GM13977 (cell line): ENCODE data around the gene ITCH.
"Not testable (repeated sequence)": the region's sequence is repeated elsewhere in the genome, so short reads cannot be mapped to it uniquely, and the experiment has no call there.

Experiments used
- DNase-seq: peaks from one replicate; pipeline ENCODE4 v3.0.0; 2012; ENCODE audit warnings: low spot score
- in situ Hi-C: fragments of 300-500 bp; cut with MboI; formaldehyde crosslinking; loops from one replicate; pipeline ENCODE4 v1.12.0; 2022; ENCODE audit warnings: low sequenced_read_pairs, low pct_unique_long_range_greater_than_20kb, mixed read lengths, inconsistent platforms; ENCODE audit not compliant: unreplicated experiment
- TF ChIP-seq, protein P1 (sequence below): IDR thresholded peaks from 2 replicates; pipeline ENCODE4 v1.5.1; 2012; ENCODE audit warnings: mild to moderate bottlenecking, control low read depth; ENCODE audit not compliant: insufficient read depth; ENCODE audit errors: extremely low read depth, missing control alignments

The ITCH gene

DNA sequence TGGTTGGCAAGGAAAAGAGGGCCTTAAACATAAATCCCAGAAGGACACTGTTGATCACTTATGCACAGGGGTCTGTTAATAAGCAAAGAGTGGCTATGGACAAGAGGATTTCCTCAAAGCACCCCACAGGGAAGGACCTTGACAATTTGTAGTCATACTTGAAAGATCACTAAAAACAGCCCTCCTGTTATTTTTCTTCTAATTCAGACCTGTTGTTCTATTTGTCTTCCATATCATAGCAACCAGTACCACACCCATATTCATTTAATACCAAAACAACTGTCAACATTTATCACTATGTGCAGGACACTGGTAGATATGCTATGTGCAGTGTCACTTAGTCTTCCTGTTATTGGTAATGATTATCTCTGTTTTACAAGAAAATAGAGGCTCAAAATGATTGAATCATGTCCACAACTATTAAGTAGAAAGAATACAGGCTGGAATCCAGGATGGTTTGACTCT lies 149.9 kb downstream of the ITCH start:
- in situ Hi-C loops: loop anchor here (10.0 kb wide), 1 partner anchor 198 kb away; no protein-coding TSS in a partner anchor
- TF ChIP-seq, protein P1, sequence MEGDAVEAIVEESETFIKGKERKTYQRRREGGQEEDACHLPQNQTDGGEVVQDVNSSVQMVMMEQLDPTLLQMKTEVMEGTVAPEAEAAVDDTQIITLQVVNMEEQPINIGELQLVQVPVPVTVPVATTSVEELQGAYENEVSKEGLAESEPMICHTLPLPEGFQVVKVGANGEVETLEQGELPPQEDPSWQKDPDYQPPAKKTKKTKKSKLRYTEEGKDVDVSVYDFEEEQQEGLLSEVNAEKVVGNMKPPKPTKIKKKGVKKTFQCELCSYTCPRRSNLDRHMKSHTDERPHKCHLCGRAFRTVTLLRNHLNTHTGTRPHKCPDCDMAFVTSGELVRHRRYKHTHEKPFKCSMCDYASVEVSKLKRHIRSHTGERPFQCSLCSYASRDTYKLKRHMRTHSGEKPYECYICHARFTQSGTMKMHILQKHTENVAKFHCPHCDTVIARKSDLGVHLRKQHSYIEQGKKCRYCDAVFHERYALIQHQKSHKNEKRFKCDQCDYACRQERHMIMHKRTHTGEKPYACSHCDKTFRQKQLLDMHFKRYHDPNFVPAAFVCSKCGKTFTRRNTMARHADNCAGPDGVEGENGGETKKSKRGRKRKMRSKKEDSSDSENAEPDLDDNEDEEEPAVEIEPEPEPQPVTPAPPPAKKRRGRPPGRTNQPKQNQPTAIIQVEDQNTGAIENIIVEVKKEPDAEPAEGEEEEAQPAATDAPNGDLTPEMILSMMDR: no peak
- no peak for DNase-seq

DNA sequence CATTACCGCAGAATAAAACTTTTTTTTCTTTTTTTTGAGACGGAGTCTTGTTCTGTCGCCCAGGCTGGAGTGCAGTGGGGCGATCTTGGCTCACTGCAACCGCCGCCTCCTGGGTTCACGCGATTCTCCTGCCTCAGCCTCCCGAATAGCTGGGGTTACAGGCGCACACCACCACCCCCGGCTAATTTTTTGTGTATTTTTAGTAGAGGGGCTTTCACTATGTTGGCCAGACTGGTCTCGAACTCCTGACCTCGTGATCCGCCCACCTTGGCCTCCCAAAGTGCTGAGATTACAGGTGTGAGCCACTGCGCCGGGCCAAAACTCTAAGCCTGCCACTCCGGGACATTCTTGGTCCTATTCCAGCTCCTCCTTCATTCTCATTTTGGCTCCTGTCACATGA lies 151.0 kb downstream of the ITCH start:
- not testable (repeated sequence) for DNase-seq
- in situ Hi-C loops: loop anchor here (10.0 kb wide), 1 partner anchor 199 kb away; no protein-coding TSS in a partner anchor

DNA sequence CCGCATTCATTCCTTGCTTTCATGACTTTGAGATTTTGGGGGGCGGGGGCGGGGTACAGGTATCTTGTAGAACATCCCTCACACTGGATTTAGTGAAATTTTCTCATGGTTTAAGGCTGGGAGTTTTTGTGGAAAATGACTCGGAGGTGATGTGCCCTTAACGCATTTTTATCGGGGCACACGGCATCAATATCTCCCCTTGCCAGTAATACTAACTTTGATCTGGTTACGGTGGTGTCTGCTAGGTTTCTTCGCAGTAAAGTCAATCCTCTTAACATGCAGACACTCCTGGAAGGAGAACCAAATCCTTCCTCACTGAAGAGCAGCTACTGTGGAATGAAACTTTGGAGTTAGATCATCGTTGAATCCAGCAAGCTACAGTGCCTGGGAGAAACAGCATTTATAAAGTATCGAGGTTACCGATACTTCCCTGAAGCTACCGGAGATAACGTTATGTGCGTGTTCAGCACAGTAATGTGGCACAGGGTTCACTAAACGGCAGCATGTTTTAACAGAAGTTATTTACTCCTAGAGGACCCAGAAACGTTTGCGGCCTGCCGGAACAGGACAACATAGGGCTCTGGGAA lies 151.9 kb downstream of the ITCH start:
- TF ChIP-seq, protein P1: no peak
- in situ Hi-C loops: loop anchor here (10.0 kb wide), 1 partner anchor 200 kb away; no protein-coding TSS in a partner anchor
- DNase-seq: no peak

DNA sequence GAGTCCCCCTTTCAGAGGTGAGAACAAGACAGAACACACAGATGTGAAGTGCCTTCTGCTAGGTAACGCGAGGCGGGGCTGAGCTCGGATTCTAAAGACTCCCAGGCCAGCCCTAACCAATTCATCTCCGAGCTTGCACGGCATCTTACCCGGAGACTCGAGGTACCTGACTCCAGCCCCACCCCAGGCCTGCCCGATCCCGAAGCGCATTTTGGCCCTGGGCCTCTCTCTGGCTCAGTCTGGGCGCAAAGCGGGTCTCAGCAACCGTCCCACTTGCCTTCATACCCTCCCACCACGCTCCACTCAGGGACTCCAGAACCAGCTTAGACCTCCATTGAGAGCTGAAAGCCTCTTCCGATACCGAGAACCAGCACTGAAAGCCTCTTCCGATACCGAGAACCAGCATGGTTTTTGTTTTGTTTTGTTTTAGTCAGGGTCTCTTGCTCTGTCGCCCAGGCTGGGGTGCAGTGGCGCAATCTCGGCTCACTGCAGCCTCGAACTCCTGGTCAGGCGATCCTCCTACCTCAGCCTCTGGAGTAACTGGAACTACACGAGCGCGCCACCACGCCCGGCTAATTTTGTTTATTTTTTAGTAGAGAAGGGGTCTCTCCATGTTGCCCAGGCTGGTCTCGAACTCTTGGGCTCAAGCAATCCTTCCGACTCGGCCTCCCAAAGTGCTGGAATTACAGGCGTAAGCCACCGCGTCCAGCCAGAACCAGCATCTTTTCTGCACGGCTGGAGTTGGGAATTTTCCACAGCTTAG lies 152.6 kb downstream of the ITCH start:
- in situ Hi-C loops: loop anchor here (10.0 kb wide), 1 partner anchor 201 kb away; no protein-coding TSS in a partner anchor
- DNase-seq: peak; percentile 84
- TF ChIP-seq, protein P1: no peak

DNA sequence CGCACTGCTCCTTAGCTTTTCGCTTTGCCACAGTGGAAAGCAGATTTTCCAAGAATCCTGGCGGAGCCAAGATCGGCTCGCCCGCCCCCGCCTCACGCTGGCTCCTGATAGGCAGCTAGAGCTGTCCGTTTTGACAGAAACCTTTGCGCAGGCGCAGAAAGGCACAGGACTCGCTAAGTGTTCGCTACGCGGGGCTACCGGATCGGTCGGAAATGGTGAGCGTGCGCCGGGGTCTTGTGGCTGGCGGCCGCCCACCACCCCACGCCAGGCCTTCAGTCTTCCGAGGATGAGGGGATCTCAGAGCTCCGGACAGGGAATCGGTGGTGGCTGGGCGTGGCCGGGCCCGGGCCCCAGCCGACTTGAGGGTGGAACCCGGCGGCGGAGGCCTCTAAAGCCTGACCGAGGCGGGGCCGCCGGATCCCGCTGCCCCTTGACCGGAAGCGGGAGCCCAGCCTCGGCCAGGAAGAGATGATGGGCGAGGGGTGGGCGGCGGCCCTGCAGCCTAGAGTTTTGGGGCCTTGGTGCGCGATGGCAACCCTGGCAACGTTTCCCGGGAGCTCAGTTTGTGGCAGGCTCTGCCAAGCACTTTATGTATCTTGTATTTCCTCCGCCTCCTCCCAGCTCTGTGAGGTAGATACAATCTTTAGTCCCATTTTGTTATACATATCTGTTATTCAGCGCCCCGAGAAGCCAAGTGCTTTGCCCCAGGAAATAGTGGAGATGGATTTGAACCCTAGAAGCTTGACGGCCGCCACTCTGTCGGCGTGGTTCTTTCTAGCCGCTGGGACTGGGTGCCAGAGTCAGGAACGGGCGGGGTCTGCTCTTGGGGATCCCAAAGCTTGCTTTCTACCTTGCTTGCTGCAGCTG lies 153.4 kb downstream of the ITCH start, which contains the start of gene DYNLRB1:
Gene DYNLRB1 (plus strand): TSS at position 176 of the 867 bp plus-strand sequence. CDS start 37 bp downstream, at position 213.
- TF ChIP-seq, protein P1: no peak
- in situ Hi-C loops: loop anchor here (10.0 kb wide), 1 partner anchor 202 kb away; no protein-coding TSS in a partner anchor
- DNase-seq: peak; percentile 89

DNA sequence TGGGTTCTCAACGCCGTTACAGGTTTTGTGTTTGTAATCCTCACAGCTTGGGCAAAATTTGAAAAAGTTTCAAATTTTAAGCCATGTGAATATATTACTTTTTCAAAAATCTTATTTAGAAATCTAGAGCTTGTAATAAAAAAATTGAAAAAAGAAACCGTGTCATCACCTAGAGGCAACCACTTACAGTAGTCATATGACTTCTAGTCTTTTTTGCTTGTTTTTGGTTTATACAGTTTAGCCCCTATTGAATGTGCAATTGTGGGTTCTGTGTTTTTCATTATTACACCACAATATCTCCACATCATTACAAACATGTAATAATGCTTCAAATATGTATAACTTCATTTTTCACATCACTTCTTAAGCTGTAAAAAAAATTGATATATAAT lies 154.0 kb downstream of the ITCH start:
- TF ChIP-seq, protein P1: no peak
- in situ Hi-C loops: loop anchor here (10.0 kb wide), 1 partner anchor 202 kb away; no protein-coding TSS in a partner anchor
- no peak for DNase-seq

DNA sequence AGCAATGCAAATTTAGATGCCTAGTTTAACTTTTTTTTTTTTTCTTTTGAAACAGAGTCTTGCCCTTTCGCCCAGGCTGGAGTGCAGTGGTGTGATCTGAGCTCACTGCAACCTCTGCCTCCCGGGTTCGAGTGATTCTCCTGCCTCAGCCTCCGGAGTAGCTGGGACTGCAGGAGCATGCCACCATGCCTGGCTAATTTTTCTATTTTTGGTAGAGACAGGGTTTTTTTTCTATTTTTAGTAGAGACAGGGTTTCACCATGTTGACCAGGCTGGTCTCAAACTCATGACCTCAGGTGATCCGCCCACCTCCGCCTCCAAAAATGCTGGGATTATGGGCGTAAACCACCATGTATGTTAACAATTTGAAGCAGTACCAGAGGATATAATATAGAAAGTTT lies 155.8 kb downstream of the ITCH start:
- in situ Hi-C loops: loop anchor here (10.0 kb wide), 1 partner anchor 204 kb away; no protein-coding TSS in a partner anchor
- DNase-seq: not testable (repeated sequence)

DNA sequence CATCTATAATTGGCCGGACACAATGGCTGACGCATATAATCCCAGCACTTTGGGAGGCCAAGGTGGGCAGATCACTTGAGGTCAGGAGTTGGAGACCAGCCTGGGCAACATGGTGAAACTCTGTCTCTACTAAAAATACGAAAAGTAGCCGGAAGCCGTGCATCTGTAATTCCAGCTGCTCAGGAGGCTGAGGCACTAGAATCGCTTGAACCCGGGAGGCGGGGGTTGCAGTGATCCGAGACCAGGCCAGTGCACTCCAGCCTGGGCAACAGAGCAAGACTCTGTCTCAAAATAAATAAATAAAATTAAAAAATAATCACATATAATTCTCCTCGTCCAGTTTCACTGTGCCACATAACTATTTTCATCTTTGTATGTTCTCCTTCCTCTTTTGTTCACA lies 156.8 kb downstream of the ITCH start:
- not testable (repeated sequence) for DNase-seq
- in situ Hi-C loops: loop anchor here (10.0 kb wide), 1 partner anchor 205 kb away; no protein-coding TSS in a partner anchor
